K562 (cell line): ENCODE data around the gene KRTCAP2. TPM values are rescaled to one million over a fixed set of nuclear protein-coding genes. Genes with fewer than 3 reads are reported as not detected.

Experiments used
- CREB1 ChIP-seq, 2 experiments: sonication (generic) in 1 of 2; formaldehyde crosslinking in 1 of 2; IDR thresholded peaks; 2 replicates each; pipeline versions ENCODE4 v1.6.1 to v1.8.0; 2012 to 2022; ENCODE audit warnings: inconsistent platforms in 1 of 2, mild to moderate bottlenecking in 1 of 2, missing genetic modification reagents in 1 of 2, moderate library complexity in 1 of 2
- FOSL1 ChIP-seq: fragments of 200-800 bp; sonication (Bioruptor generic); conservative IDR thresholded peaks from 2 replicates; pipeline ENCODE4 v1.6.1; 2016; ENCODE audit warnings: missing genetic modification characterization, missing compliant biosample characterization
- FOXA1 ChIP-seq: fragments of 450-650 bp; IDR thresholded peaks from 2 replicates; pipeline ENCODE4 v1.6.1; 2016; ENCODE audit warnings: mild to moderate bottlenecking, borderline replicate concordance
- GTF3C2 ChIP-seq: IDR thresholded peaks from 3 replicates; pipeline ENCODE4 v1.6.1; 2011; ENCODE audit warnings: borderline replicate concordance, mild to moderate bottlenecking, moderate library complexity; ENCODE audit not compliant: insufficient read length; ENCODE audit errors: extremely low read depth
- ID3 ChIP-seq, 2 experiments: fragments of 250-450 bp in 1 of 2; fragments of 450-650 bp in 1 of 2; sonication (Bioruptor Pico) in 1 of 2; IDR thresholded peaks; 2 replicates each; pipeline versions ENCODE4 v1.6.1 to v1.8.0; 2016 to 2021; ENCODE audit warnings: mild to moderate bottlenecking in 2 of 2, moderate library complexity in 2 of 2, missing compliant biosample characterization in 1 of 2, missing genetic modification characterization in 1 of 2
- IFI16 ChIP-seq: fragments of 250-450 bp; sonication (Bioruptor Pico); IDR thresholded peaks from 2 replicates; pipeline ENCODE4 v2.1.2; 2022; ENCODE audit warnings: mild to moderate bottlenecking, inconsistent platforms
- MTA1 ChIP-seq: fragments of 450-650 bp; IDR thresholded peaks from 2 replicates; pipeline ENCODE4 v1.6.1; 2017; ENCODE audit warnings: borderline replicate concordance
- TFAM ChIP-seq: fragments of 250-450 bp; sonication (Bioruptor Pico); conservative IDR thresholded peaks from 2 replicates; pipeline ENCODE4 v1.5.0; 2021; ENCODE audit warnings: mild to moderate bottlenecking, moderate library complexity
- ZNF253 ChIP-seq: fragments of 250-450 bp; sonication (Bioruptor Pico); conservative IDR thresholded peaks from 2 replicates; pipeline ENCODE4 v1.6.1; 2021; ENCODE audit warnings: mild to moderate bottlenecking
- ZNF395 ChIP-seq: fragments of 200-800 bp; sonication (Bioruptor generic); IDR thresholded peaks from 2 replicates; pipeline ENCODE4 v1.6.1; 2017; ENCODE audit warnings: missing genetic modification characterization, missing compliant biosample characterization
- ZNF511 ChIP-seq: sonication (generic); formaldehyde crosslinking; IDR thresholded peaks from 2 replicates; pipeline ENCODE4 v1.8.0; 2022; ENCODE audit warnings: mild to moderate bottlenecking, missing genetic modification reagents
- ZNF57 ChIP-seq: fragments of 450-650 bp; formaldehyde crosslinking; IDR thresholded peaks from 2 replicates; pipeline ENCODE4 v1.4.0; 2020; ENCODE audit warnings: mild to moderate bottlenecking, moderate library complexity
- ZNF609 ChIP-seq: sonication (generic); formaldehyde crosslinking; IDR thresholded peaks from 2 replicates; pipeline ENCODE4 v1.8.1; 2023; ENCODE audit warnings: missing genetic modification reagents, mild to moderate bottlenecking, borderline replicate concordance
- polyA plus RNA-seq, 8 experiments: library from polyadenylated mRNA; depleted of rRNA in 4 of 8; stranded (reverse) in 5 of 8; unstranded in 3 of 8; fragments of >200 nt; fragmentation: Nextera tagmentation in 2 of 8; fragmentation: Illumina TruSeq in 1 of 8; extraction: Ambion mirVana in 2 of 8; extraction: Trizol in 1 of 8; gene quantifications; 2 replicates each; pipeline versions ENCODE4 v1.2.1 to v1.2.3, GENCODE V29; 2011 to 2014; ENCODE audit warnings: inconsistent platforms in 1 of 8, missing spikeins in 1 of 8
- total RNA-seq, 7 experiments: library from RNA; depleted of rRNA in 6 of 7; stranded (reverse); fragments of >200 nt in 6 of 7; fragmentation: Illumina TruSeq in 2 of 7; extraction: Trizol in 2 of 7; gene quantifications; 2 replicates each; pipeline versions ENCODE4 v1.2.1 to v1.2.3, GENCODE V29; 2011 to 2021; ENCODE audit warnings: low replicate concordance in 1 of 7

Gene KRTCAP2
- total and polyA plus RNA-seq, 9 of the 15 experiments (the other 6 are each of a cell fraction or from before 2014, with no cell fraction given): 126 to 436 (median 244) TPM

GRCh38 chr1:155140630-155140953, 32.5 kb downstream of the KRTCAP2 start (continued):
- no peak for TF ChIP-seq GTF3C2
- TF ChIP-seq ID3 (CRISPR knock-in tag; IDR thresholded peaks at IDR 0.05): no peak
- no peak for TF ChIP-seq ID3 (tag; IDR thresholded peaks at IDR 0.05)
- no peak for TF ChIP-seq ZNF609
- TF ChIP-seq CREB1 (IDR thresholded peaks at IDR 0.05): no peak
- TF ChIP-seq CREB1 (CRISPR knock-in tag; IDR thresholded peaks at IDR 0.05): no peak
- no peak for TF ChIP-seq FOSL1
- no peak for TF ChIP-seq IFI16
- TF ChIP-seq ZNF253 (CRISPR knock-in tag): no peak
- no peak for TF ChIP-seq TFAM (CRISPR knock-in tag)
- TF ChIP-seq ZNF511 (CRISPR knock-in tag): no peak
- peak; percentile 26; the same call in 1 of the 2 replicates for TF ChIP-seq ZNF395 (CRISPR knock-in tag)
- 0 out of 2 replicates have a peak, but pooled peaks have one; percentile 28 for TF ChIP-seq ZNF57 (CRISPR knock-in tag)
- no peak for TF ChIP-seq FOXA1
- TF ChIP-seq MTA1: no peak
